Omental fat pad (tissue), 4 donors: Measurements from ENCODE around the gene CMTM5. TPM values are rescaled to one million over a fixed set of nuclear protein-coding genes. Genes with fewer than 3 reads are reported as not detected.

Source experiments
- ATAC-seq: fragments of 150-250 bp; one replicate; pipeline ENCODE4 v1.9.1; 2016; ENCODE audit warnings: mild to moderate bottlenecking, moderate library complexity; ENCODE audit not compliant: low FRiP score
- DNase-seq: peaks from one replicate; pipeline ENCODE4 v3.0.0-alpha.2; 2019; ENCODE audit warnings: low spot score
- total RNA-seq, 4 donors: library from RNA; depleted of rRNA; stranded (reverse); fragments of >200 nt; gene quantifications; one replicate each; pipeline ENCODE4 v1.1.0, GENCODE V29; 2016
- TF ChIP-seq, protein P1 (sequence below), 3 donors: fragments of 450-650 bp; IDR thresholded peaks; one replicate each; pipeline ENCODE4 v1.5.1; 2016 to 2017; ENCODE audit warnings: antibody characterized with exemption in 3 of 3, mild to moderate bottlenecking in 3 of 3, moderate library complexity in 2 of 3

Gene CMTM5
- total RNA-seq, 4 donors from 2014 or later: not detected

DNA sequence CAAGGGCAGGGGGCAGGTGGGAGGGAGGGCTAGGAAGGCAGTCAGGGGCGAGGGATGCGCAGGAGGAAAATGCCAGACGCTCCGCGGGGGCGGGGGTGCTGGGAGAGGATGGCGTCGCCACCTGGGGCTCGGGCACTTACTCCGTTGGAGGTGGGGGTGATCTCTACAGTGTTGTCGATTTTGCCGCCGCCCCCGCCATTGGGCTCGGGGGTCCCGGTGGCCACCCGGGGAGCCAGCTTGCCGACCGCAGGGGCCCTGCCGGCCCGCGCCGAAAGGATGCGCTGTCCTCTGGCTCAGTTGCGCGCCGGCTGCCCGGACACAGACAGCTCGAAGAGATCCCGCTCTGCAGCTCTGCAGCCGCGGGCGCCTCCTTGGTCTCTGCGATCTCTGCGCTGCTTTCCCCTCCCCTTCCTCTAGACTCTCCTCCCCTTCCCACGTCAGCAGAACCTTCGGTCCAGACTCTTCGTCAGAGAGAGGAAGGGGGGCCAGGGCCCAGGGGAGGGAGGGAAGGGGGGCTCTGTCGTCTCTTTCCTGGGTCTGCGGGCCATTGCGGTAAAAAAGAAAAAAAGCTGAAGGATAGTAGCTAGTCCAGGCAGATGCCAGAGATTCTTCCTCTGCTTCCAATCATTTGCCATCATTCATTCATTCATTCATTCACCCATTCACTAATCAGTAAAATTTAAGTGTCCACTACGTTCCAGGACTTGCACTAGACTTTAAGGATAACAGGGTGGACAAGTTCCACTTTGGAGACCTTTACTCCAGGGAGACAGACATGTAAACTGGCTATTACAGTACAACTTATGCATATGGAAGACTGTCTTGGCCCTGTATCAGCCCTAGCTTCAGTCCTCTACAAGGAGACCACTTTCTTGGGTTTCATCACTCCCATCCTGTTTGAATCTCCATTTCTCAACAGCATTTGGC, 24.1 kb upstream of the CMTM5 start, which contains the start of gene SLC22A17:
Gene SLC22A17 (minus strand): TSS at position 382 of the 927 bp plus-strand sequence.
- DNase-seq: peak; percentile 32
- TF ChIP-seq, protein P1, sequence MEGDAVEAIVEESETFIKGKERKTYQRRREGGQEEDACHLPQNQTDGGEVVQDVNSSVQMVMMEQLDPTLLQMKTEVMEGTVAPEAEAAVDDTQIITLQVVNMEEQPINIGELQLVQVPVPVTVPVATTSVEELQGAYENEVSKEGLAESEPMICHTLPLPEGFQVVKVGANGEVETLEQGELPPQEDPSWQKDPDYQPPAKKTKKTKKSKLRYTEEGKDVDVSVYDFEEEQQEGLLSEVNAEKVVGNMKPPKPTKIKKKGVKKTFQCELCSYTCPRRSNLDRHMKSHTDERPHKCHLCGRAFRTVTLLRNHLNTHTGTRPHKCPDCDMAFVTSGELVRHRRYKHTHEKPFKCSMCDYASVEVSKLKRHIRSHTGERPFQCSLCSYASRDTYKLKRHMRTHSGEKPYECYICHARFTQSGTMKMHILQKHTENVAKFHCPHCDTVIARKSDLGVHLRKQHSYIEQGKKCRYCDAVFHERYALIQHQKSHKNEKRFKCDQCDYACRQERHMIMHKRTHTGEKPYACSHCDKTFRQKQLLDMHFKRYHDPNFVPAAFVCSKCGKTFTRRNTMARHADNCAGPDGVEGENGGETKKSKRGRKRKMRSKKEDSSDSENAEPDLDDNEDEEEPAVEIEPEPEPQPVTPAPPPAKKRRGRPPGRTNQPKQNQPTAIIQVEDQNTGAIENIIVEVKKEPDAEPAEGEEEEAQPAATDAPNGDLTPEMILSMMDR (IDR thresholded peaks at IDR 0.05): no peak
- peak; percentile 93 for ATAC-seq

GRCh38 chr14:23353433-23353780, 23.4 kb upstream of the CMTM5 start:
- TF ChIP-seq, protein P1 (IDR thresholded peaks at IDR 0.05): no peak
- no peak for DNase-seq
- ATAC-seq: no peak

DNA sequence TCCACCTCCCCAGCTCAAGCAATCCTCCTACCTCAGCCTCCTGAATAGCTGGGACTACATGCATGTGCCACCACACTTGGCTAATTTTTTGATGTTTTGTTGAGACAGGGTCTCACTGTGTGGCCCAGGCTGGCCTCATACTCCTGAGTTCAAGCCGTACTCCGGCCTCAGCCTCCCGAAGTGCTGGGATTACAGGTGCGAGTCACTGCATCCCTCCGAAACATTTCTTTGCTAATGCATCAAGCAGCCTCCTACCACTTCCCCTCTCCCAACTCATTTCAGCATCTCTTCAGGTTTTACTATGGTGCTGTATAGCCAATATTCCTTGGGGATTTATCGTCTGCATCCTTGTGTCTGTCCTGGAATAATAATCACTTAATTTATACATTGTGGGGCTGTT, 21.9 kb upstream of the CMTM5 start:
- DNase-seq (no peak), ATAC-seq (no peak)
- TF ChIP-seq, protein P1 (IDR thresholded peaks at IDR 0.05): no peak

- ATAC-seq: no peak
- TF ChIP-seq, protein P1 (IDR thresholded peaks at IDR 0.05): no peak
- DNase-seq: peak; percentile 3
Measured at GRCh38 chr14:23355871-23356435, 20.9 kb upstream of the CMTM5 start.

DNA sequence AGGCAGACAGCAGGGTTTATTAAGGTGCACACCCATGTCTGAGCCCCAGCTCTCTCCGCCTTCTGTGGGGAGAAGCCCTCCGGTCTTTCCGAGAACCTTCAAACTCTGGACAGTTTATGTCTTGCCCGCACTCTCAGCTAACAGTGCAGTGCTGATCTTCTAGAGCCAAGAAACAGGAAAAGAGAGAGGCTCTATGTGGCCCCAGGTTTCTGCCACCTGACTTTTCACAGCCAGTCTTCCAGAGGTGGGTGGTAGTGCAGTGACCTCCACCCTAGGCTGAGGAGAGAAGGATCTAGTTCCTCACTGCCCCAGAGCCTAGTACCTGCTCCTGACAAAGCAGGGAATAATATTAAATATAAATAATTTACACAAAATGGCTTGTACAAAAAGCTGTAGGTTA, 20.2 kb upstream of the CMTM5 start:
- ATAC-seq: no peak
- TF ChIP-seq, protein P1 (IDR thresholded peaks at IDR 0.05): no peak
- DNase-seq: no peak

DNA sequence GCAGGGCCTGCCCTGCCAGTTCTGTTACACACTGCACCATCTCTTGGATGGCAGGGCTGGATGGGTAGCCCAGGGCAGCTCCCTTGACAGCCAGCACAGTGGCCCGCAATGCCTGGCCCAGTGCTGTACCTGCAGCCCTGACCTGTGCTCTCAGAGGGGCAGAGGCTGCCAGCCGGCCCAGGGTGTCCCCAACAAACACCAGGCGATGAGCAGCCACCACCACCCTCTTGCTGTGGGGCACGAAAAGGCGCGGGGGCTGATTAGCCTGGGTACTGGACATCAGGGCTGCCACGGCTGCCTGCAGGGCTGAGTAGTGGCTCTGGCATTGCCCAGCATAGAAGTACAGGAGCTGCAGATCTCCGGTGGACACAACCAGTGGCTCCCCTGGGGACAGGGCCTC, 19.6 kb upstream of the CMTM5 start:
- ATAC-seq: no peak
- TF ChIP-seq, protein P1 (IDR thresholded peaks at IDR 0.05): no peak
- peak; percentile 1 for DNase-seq
